ENCODE results near the gene F12.

The F12 gene

DNA sequence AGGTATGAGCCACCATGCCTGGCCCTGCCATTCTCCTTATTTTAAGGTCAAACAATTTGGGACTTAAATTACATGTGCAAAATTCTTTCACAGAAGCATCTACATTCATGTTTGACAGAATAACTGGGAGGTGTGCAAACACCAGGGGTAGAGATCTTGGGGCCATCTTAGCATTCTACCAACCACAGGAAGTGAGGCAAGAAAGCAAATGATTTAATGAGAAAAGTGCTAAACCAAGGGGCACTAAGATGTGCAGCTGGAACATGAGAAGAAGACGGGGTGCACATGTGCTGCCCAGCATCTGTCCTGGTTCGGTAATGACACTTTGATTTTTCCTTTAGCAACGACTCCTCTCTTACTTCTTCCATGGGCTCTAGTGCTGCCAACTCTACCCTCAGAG is 1.2 kb upstream of the F12 start:
- DNase-seq = no peak

DNA sequence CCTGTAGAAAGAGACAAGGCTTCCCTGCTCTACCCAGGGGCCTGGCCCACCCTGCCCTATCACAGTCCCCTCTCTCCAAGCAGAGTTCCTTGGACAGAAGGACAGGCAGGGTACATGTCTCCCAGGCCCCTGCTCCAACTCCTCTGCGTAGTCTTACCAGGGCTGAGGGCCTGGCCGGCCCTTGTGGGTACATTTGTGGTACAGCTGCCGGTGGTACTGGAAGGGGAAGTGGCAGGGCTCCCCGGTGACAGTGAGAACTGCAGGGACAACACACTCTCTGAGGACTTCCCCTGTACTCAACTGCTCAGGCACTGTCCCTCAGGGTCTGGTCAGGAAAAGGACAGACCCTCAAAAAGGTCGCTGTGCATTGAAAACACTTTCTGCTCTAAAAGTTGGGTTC is 3.6 kb downstream of the F12 start:
- DNase-seq = no peak

DNA sequence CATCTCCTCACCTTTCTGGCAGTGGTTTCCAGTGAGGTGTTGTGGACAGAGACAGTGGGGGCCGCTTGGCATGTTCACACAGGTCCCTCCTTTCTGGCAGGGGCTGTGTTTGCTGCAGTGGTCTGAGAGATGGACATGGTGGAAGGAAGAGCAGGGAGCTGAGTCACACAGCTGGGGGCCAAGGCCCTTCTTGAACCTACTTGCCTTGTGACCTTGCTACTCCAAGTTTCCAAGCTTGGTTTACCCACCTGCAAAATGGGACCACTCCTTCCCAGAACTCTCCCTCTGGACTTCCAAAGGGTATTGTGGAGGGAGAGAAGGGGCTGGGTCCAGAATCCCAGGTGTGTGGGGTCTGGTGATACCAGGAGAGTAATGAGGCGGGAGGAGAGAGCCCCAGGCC is 4.1 kb downstream of the F12 start:
- no peak for DNase-seq

DNA sequence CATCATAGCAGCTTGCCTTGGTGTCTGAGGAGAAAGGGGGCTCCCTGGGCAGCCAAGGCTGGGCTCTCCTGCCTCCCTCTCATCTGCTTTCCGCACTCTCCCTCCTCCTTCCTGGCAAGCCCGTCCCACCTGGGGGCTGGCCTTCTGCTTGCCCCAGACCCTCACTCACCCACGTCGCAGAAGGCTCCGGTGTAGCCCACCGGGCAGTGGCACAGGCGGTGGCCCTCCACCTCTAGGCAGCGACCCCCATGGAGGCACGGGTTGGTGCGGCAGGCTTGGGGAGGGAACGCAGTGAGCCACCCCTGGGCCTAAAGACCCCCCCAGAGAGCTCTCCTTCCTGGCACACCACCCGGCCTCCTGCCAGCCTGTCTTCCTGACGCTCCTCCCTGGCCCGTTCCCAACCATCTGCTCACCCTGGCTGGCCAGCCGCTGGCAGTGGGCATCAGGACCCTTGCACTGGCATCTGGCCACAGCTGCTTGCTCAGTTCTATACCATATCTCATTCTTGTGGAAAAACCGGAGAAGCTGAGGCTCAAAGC is 4.7 kb downstream of the F12 start:
- DNase-seq = no peak

DNA sequence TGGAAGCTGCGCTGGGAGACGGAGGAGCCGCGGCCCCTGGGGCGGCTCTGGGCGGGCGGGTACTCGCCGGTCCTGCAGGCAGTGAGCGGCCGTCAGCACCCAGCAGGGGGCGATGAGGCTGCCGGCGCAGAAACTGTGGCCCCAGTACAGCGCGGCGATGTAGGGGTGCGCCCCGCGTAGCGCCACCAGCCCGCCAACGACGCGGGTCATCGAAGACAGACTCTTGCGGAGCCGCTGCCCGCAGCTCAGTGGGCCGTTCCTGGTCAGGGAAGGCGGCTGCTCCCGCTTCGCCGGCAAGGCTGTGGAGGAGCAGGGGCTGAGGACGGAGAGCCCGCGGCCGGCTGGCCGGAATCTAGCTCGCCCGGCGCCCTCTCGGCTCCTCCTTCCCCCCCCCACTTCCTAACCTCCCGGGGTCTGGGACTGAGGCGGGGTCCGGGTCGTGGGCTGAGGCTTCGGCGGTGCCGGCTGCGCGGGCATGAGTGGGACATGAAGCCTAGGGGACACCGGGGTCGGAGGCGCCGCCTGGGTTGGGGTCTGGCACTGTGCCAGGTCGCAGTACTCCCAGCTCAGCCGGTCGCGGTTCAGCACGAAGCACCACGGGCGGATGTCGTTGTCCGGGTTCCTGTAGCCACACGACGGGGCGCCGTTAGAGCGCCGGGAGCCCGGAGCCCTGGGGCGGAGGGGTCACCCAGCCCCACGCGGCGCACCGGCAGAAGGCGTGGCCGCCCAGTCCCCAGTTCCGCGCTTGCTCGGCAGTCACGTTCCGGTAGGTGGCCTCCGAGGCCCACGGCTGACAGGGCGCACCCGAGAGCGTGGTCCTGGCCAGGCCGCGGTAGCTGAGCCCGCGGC is 5.3 kb downstream of the F12 start:
- peak; percentile 94 for DNase-seq

DNA sequence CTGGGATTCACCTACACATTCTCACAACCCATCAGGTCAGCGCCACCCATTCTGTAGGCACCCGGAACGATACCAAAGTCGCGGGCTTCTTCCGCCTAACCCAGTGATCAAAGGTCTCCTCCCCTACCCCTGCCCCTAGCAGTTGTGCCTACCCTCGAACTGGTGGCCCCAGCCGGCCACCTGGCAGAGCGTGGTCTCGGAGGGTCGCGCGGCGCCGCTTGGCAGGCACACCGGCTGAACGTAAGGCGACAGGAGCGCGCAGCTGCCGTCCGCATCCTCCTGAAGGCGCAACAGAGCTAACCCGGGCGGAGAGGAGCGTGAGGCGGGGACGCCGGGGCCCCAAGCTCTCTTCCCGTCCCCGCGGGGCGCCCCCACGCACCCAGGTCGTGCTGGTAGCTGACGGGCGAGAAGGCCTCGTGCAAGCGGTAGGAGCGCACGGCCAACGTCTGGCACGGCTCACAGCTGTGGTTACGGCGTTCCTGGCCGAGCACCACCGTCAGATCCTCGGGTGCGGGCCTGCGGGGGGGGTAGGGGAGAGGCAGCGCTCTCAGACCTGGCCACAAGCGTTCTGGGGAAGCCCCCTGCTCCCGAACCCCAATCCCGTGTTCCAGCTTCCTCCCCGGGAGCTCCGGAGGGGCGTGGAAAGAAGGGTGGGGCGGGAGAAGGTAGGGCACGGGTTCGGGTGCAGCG is 6.1 kb downstream of the F12 start:
- DNase-seq = peak; percentile 83

DNA sequence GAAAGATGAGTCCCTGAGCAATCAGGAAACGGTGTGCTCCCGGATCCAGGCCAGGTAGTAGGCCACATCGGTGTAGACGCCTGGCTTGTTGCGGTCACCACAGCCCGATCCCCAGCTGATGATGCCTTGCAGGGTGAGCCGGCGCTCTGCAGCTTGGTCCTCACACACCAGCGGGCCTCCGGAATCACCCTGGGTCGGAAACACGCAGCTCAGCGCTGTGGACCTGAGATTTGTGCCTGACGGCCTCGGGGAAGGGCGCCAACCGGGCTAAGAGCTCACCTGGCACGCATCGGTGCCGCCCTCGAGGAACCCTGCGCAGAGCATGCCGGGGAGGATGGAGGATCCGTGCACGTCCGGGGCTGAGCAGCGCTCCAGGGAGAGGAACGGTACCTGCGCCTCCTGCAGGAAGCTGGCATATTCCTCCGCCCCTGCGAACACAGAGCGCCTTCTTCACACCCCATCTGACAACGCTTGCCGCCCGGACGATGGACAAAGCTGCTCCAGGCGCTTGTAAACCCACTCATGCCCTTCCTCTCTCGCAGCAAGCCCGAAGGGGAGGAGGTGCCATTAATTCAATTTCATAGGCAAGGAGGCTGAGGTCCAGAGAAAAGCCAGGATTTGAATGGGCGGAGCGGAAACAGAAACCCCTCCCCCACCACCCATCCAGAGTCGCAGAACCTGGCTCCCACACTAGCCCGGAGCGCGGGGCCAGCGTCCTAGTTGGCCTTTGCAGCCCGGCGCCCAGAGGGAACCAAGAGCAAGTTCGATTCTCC is 6.9 kb downstream of the F12 start:
- DNase-seq = peak; percentile 90

DNA sequence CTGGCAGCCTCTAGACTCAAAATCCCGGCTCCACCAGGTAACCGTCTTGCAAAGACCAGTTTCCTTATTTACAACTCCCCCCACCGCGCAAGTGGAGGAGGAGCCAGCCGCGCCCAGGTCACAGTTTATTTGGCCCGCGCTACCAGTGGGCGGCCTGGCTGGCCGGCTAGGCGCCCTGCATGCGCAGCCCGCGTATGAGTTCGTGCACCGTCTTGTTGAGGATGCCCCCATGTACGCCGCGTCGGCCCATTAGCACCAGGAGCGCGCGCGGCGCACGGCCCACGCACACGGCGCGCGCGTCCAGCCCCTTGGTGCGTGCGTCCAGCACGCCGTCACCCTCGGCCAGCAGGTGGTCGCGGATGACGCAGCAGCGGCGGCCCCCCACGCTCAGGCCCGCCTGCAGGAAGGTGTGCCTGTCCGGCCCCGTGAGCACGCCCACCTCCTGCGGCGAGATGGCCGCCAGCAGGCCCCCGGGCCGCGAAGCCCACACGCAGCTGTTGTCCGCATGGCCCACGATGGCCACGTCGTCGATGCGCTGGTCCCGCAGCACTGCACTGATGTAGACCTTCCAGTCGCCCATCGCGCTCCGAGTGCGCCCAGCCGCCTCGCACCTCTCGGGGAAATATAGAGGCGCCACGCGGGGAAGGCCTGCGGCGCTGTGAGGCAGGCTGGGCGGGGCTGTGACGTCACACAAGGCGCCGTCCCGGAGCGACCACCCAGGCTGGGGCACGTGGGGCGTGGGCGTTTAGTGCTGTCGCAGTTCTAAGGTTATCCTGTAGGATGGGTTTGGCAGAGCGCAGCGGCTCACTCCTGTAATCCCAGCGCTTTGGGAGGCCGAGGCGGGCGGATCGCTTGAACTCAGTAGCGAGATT is 9.1 kb downstream of the F12 start, which contains the start of gene PFN3:
Gene PFN3, minus strand, starts transcription at position 665 of the 872 bp plus-strand sequence. Its CDS starts 85 bp downstream, at position 580.
- no peak for DNase-seq

DNA sequence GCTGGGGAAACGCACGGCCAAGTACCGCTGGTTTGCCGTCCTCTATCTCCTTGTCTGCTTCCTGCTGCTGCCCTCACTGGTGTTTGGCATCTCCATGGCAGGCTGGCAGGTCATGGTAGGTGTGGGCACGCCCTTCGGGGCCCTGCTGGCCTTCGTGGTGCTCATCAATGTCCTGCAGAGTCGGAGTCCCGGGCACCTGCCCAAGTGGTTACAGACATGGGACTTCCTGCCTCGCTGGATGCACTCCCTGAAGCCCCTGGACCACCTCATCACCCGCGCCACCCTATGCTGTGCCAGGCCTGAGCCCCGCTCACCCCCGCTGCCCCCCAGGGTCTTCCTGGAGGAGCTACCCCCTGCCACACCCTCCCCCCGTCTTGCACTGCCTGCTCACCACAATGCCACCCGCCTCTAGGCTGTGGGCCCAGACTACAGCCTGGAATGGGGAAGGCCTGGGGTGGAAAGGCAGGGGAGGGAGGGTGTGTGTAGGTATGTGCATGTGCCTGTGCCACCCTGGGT is 11.4 kb downstream of the F12 start:
- no peak for DNase-seq

DNA sequence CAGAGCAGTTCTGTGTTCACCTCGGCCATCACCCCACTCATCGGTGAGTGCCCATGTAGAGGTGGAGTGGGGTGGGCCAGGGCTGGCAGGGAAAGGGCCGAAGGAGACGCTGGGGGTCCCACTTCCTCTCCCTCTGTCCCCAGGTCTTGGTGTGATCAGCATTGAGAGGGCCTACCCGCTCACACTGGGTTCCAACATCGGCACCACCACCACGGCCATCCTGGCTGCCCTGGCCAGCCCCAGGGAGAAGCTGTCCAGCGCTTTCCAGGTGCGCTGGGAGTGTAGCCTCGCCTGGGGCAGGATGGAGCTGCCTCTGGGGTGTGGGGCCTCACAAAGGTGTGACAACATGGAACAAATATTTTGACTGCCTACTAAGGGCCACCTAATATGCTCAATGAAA is 12.6 kb downstream of the F12 start:
- no peak for DNase-seq

DNA sequence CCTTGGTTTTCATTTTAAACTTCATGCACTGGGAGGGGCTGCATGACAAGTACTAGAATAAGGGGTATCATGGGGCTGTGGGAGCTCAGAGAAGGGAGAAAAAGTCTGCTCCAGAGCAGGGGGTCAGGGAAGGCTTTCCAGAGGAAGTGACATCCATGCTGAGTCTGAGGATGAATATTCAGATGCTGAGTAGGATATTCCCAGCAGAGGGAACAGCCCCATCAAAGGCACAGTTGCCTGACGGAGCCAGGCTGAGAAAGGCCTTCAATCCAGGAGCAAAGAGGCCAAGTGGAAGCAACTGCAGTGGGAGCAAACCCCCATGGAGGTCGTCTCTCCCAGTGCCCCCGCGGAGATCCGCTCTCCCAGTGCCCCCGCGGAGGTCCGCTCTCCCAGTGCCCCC is 13.3 kb downstream of the F12 start:
- no peak for DNase-seq

DNA sequence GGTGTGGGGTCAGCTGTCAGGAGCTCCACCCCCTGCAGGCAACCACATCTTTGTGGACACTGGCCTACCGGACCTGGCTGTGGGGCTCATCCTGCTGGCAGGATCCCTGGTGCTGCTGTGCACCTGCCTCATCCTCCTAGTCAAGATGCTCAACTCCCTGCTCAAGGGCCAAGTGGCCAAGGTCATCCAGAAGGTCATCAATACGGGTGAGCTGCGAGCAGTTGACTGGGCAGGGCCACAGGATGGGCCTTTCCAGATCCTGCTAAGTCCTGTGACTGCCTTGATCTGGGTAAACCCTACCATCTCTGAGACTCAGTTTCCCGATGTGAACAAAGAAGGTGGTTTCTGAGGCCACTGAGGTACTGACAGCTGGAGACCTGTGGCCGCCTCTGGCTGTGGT is 15.4 kb downstream of the F12 start:
- DNase-seq = no peak

DNA sequence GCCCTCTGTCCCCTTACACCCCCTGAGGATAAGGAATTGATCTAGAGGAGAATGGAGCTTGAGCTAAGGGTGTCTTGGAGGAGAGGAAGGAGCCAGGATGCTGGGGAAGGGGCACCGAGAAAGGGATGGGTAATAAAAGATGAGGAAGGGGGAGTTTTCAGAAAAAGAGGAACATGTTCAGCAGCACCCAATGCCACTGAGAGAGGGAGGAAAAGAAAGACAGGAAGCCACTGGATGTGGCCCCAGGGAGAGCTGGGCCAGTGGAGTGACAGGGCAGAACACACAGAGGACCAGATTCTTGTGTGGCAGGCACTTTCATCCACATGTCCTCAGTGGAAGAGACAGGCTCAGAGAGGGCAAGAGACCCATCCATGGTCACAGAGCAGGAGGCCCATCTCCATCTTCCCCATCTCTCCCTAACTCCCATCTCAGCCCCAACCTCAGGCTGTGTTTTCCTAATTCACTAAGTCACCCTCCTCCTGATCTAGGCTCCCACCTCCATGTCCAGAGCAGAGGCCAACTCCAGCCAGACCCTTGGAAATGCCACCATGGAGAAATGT is 16.1 kb downstream of the F12 start:
- no peak for DNase-seq

DNA sequence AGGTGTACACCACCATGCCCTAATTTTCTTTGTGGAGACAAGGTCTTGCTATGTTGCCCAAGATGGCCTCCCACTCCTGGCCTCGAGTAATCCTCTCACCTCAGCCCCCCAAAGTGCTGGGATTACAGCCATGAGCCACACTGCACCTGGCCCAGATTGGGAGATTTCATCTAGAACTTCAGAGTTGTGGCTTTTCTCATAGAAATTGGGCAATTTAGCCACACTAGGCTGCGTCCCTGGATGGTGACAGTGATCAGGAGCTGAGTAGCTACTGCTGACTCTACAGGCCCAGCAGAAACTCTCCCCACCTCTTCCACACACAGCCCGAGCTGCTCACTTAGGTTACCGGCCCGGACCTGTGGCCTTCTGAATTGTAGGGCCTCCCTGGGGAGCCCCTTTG is 16.6 kb downstream of the F12 start:
- DNase-seq = no peak

DNA sequence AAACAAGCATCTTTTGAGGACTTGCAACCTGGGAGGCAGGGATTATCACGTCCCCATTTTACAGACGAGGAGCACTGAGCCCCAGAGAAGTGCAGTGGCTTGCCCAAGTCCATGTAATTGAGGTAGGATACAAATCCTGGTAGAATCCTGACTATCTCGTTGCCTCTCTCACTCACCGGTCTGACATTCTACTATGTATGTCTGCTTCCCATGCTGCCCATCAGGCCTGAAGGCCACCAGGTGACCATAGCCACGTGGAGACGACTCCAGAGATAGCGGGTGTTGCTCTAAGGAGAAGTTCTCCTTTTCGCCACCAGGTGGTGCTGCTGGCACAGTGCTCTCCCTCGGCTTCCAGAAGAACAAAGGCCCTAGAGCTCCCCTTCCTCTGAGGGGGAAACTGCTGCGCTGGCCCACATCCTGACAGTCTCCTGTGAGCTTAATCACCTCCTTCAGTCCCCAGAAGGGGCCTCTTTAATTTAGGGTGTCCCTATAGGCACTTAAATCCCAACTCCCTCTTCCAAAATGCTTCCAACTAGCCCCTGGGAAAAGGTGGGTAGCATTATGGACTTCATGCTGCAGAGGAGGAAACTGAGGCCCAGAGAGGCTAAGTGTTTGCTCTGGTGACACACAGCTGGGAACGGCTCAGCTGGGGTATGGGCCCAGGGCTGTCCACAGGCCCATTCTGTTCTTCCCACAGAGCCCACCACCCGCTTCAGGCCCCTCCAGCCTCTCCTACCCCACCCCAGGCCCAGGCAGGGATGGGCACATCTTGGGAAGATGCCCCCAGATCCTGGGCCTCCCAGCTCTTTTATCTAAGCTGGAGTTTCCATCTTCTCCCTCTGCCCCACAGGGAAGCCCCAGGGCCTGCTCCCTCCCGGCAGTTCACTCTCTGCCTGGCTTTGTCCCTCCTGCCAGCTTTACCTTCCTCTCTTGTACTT is 18.7 kb downstream of the F12 start:
- peak; percentile 93 for DNase-seq

DNA sequence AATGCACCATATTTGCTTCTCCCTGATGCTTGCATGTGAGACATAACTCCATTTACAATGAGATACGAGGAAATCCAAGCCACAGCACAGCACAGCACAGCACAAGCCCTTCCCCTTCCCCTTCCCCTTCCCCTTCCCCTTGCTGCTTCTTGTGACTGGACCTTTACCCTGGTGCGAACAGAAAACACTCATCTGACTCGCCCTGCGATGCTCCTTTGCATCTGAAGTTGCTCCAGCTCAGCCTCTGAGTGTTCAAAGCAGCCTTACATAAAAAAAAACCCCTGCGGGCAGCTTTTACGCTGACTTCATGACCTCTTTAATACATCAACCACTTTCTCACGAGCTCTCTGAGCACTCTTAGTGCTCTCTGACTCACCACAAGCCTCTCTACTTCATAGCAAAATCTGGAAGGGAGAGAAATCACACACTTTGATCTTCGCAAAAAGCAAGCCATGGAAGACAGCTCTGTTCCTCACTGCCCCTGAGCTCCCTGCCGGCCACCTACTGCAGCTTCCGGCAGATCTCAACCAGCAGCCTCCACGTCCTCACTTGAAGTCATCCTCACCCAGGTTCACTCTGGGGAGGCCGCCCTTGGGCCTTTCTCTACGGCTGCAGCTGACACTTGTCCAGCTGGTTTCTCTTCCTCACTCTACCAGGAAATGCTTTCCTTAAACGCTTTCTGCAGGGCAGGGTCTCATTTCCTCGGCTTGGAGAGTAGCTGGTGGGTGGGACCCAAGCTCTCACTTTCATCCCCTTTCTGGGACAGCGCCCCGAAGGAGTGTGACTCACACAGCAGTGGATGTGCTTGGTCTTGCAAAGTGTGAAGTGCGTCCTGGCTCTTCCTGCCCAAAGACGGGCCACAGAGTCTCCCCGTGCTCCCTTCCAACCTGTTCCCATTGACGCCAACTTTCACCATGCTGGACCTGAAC is 19.9 kb downstream of the F12 start:
- peak; percentile 80 for DNase-seq

DNA sequence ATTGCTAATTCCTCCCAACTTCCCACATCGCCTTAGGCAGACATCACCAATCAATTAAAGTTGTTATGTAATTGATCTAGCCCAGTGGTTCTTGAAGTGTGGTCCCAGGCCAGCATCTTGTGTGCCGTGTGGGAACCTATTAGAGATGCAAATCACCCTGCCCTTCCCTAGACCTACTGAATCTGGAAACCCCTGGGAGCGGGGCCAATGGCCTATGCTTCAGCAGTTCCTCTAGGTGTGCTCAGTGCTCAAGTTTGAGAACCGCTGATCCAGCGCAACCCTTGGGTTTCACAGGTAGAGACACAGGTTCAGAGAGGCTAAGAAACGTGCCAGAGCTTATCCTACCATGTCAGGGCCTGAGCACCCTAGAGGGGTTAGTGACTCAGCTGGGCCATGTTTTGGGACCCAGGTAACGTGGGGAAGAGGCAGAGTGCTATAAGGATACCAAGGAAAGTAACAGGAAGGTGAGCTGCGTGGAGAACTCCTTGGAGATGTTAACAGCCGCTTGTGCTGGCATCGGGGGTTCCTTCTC is 20.8 kb downstream of the F12 start:
- no peak for DNase-seq

DNA sequence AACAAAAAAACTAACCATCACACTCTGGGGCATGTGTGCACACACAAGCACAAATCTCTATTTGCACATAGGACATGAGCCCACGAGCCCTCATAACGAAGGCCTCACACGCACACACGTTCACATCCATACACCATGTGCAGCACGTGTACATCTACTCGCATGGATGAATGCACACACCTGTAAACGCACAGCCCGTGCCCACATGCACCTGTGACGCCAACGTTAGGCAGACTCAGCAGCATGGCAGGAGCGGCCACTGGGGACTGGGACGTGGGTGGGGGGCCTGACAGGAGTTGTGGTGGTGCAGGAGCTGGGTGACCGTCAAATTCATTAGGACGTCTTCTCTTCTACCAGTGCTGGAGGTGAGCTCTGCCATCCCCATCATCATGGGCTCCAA is 22.0 kb downstream of the F12 start:
- no peak for DNase-seq

DNA sequence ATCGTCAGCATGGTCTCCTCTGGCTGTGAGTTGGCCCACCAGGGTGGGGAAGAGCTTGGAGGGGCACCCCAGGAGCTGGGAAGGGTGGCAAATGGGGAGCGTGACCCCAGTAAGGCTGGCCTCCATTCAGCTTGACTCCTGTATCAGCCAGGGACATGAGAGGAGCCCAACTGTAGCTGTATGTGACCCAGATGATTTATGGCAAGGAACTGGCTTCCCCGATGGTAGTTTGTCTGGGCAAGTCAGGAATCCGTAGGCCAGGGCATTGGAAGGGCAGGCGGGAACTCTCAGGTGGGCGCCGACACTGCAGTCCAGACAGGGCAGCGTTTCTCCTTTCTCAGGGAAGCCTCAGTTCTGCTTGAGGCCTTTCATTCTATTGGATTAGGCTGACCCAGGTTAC is 22.8 kb downstream of the F12 start:
- DNase-seq = no peak
